Astrocyte of the spinal cord (primary cell): Measurements from ENCODE around the gene DDX18.

Experiments
- DNase-seq: peaks from one replicate; pipeline ENCODE4 v3.0.0; 2011; ENCODE audit warnings: low read depth, low spot score
- H3K4me3 ChIP-seq: 2 replicates; pipeline ENCODE4 v1.5.1; 2011; ENCODE audit warnings: low read depth, mild to moderate bottlenecking, low read length, moderate library complexity
- in situ Hi-C: cut with HindIII; loops from 2 replicates; pipeline ENCODE4 v1.10.0; 2017; ENCODE audit warnings: low sequenced_read_pairs
- TF ChIP-seq, protein P1 (sequence below): IDR thresholded peaks from 2 replicates; pipeline ENCODE4 v1.5.1; 2012; ENCODE audit warnings: low read depth, mild to moderate bottlenecking, low read length, inconsistent platforms

Gene DDX18

DNA sequence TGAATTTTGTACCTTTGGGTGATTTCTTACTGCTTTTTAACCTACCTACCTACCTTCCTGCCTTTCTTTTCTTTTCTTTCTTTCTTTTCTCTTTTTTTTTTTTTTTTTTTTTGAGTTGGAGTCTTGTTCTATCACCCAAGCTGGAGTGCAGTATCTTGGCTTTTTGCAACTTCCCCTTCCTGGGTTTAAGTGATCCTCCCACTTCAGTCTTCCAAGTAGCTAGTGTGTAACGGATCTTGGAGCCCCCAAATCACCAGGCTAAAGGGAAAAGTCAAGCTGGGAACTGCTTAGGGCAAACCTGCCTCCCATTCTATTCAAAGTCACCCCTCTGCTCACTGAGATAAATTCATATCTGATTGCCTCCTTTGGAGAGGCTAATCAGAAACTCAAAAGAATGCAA, 61.3 kb downstream of the DDX18 start:
- TF ChIP-seq, protein P1, sequence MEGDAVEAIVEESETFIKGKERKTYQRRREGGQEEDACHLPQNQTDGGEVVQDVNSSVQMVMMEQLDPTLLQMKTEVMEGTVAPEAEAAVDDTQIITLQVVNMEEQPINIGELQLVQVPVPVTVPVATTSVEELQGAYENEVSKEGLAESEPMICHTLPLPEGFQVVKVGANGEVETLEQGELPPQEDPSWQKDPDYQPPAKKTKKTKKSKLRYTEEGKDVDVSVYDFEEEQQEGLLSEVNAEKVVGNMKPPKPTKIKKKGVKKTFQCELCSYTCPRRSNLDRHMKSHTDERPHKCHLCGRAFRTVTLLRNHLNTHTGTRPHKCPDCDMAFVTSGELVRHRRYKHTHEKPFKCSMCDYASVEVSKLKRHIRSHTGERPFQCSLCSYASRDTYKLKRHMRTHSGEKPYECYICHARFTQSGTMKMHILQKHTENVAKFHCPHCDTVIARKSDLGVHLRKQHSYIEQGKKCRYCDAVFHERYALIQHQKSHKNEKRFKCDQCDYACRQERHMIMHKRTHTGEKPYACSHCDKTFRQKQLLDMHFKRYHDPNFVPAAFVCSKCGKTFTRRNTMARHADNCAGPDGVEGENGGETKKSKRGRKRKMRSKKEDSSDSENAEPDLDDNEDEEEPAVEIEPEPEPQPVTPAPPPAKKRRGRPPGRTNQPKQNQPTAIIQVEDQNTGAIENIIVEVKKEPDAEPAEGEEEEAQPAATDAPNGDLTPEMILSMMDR, result no peak
- in situ Hi-C loops, result no loop called here
- DNase-seq, result no peak
- H3K4me3 ChIP-seq, result no peak overlapping the region

DNA sequence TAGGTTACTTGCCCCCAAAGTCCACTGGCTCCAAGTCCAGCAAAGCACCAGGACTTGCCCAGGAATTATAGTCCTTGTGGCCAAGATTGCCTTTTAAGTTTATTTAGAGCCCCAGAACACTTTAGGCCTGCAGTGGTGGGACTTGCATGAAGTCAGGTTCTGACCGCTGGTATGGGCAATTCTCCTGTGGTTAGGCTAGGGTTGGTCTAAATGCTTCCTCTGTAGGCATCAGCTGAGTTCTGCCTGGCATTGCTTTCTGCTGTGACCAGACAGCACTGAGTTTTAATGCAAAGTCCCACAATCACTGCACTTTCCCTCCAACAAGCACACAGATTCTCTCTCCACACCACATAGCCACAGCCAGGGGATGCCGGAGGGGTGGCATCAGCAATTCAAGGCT, 64.5 kb downstream of the DDX18 start:
- no peak overlapping the region for H3K4me3 ChIP-seq
- TF ChIP-seq, protein P1, result no peak
- in situ Hi-C loops, result no loop called here
- no peak for DNase-seq
